Ascending aorta (tissue), 2 donors: Measurements from ENCODE around the gene PPP1R2B. TPM values are rescaled to one million over a fixed set of nuclear protein-coding genes. Genes with fewer than 3 reads are reported as not detected.
"Not testable (repeated sequence)": the region's sequence is repeated elsewhere in the genome, so short reads cannot be mapped to it uniquely, and the experiment has no call there.

Source experiments
- DNase-seq, 2 donors: peaks; one replicate each; pipeline ENCODE4 v3.0.0-alpha.2; 2019; ENCODE audit warnings: low spot score in 2 of 2
- H3K27ac ChIP-seq, 2 donors: fragments of 200-600 bp; sonication (generic); one replicate each; pipeline ENCODE4 v1.5.1; 2016 to 2017; ENCODE audit warnings: mild to moderate bottlenecking in 1 of 2
- H3K27me3 ChIP-seq: fragments of 200-600 bp; sonication (generic); one replicate; pipeline ENCODE4 v1.5.1; 2017
- H3K36me3 ChIP-seq, 2 donors: fragments of 200-600 bp; sonication (generic); one replicate each; pipeline ENCODE4 v1.5.1; 2016
- H3K4me1 ChIP-seq, 2 donors: fragments of 200-600 bp; sonication (generic); one replicate each; pipeline ENCODE4 v1.5.1; 2016 to 2017; ENCODE audit warnings: mild to moderate bottlenecking in 1 of 2
- H3K4me3 ChIP-seq, 2 donors: fragments of 200-600 bp; sonication (generic); one replicate each; pipeline ENCODE4 v1.5.1; 2016 to 2017; ENCODE audit warnings: mild to moderate bottlenecking in 1 of 2
- H3K9me3 ChIP-seq, 2 donors: fragments of 200-600 bp; sonication (generic); one replicate each; pipeline ENCODE4 v1.5.1; 2016
- intact Hi-C: fragments of 100-400 bp; cut with DNase I; formaldehyde crosslinking; loops from one replicate; pipeline ENCODE4 v1.15.1; 2023
- total RNA-seq: library from RNA; depleted of rRNA; stranded (reverse); fragments of >200 nt; gene quantifications from one replicate; pipeline ENCODE4 v1.1.0, GENCODE V29; 2016
- TF ChIP-seq, protein P1 (sequence below), 3 experiments: fragments of 200-600 bp in 2 of 3; fragments of 450-650 bp in 1 of 3; sonication (generic) in 2 of 3; IDR thresholded peaks; one replicate each; pipeline ENCODE4 v1.5.1; 2016 to 2019; ENCODE audit warnings: antibody characterized with exemption in 3 of 3, mild to moderate bottlenecking in 1 of 3, moderate library complexity in 1 of 3

Gene PPP1R2B
- total RNA-seq, 1 donor from 2014 or later, result not detected

DNA sequence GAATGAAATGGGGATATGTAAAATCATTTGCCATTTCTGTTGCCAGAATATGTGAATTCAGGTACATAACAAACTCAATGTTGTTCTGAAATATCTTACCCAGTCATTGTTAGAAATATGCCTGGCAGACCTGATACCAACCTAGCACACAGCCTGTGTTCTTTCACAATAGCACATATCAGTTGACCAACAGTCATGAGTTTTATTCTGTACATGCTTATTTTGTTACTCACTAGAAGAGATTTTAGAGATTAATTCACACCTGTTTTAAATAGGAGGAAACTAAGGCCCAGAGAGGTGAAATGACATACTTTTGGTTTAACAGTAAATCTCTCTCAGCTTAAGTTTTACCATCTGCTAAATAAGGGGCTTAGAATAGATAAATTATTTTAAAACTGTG, 8.4 kb upstream of the PPP1R2B start:
- no peak for DNase-seq
- Histone ChIP-seq H3K4me1 (no peaks in the 10 kb centered on the region), H3K4me3 (no peak overlapping the region), H3K9me3 (no peaks in the 10 kb centered on the region), H3K27me3 (no peaks in the 10 kb centered on the region), H3K27ac (no peak overlapping the region), H3K36me3 (no peaks in the 10 kb centered on the region)
- TF ChIP-seq, protein P1, sequence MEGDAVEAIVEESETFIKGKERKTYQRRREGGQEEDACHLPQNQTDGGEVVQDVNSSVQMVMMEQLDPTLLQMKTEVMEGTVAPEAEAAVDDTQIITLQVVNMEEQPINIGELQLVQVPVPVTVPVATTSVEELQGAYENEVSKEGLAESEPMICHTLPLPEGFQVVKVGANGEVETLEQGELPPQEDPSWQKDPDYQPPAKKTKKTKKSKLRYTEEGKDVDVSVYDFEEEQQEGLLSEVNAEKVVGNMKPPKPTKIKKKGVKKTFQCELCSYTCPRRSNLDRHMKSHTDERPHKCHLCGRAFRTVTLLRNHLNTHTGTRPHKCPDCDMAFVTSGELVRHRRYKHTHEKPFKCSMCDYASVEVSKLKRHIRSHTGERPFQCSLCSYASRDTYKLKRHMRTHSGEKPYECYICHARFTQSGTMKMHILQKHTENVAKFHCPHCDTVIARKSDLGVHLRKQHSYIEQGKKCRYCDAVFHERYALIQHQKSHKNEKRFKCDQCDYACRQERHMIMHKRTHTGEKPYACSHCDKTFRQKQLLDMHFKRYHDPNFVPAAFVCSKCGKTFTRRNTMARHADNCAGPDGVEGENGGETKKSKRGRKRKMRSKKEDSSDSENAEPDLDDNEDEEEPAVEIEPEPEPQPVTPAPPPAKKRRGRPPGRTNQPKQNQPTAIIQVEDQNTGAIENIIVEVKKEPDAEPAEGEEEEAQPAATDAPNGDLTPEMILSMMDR (IDR thresholded peaks at IDR 0.05), result no peak
- intact Hi-C loops, result no loop called here

DNA sequence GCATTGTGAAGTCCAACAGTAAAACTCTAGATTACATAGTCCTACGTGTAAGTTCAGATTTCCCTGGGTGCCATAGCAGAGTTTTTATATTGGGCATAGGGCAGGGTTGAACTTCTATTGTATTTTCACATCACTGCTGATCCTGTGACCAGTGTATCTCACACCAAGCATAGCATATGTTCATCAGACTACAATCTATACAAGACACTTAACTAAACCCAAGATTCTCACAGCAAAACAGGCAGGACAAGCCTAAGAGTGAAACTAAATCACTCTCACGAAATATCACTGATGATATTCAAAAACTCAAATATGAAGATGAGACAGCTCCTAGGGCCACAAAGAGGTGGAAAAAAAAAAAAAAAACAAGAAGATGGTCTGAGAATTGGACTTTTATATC, 3.2 kb upstream of the PPP1R2B start:
- H3K9me3 ChIP-seq, result peaks cover 0 to 5% of the 10 kb centered on the region in 2 donors
- no peaks in the 10 kb centered on the region for H3K27me3 ChIP-seq
- H3K36me3 ChIP-seq, result no peaks in the 10 kb centered on the region
- DNase-seq, result no peak
- H3K4me1 ChIP-seq, result no peaks in the 10 kb centered on the region
- intact Hi-C loops, result no loop called here
- H3K4me3 ChIP-seq, result no peak overlapping the region
- TF ChIP-seq, protein P1 (IDR thresholded peaks at IDR 0.05), result no peak
- H3K27ac ChIP-seq, result no peak overlapping the region

DNA sequence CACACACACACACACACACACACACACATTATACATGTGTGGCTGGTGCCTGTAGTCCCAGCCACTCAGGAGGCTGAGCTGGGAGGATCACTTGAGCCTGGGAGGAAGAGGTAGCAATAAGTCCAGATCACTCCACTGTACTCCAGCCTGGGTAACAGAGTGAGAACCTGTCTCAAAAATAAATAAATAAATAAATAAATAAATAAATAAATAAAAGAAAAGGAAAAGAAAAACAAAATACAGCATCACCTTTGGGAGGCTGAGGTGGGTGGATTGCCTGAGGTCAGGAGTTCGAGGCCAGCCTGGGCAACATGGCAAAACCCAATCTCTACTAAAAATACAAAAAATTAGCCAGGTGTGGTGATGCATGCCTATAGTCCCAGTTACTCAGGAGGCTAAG, 1.6 kb upstream of the PPP1R2B start:
- H3K27me3 ChIP-seq, H3K9me3 ChIP-seq, H3K27ac ChIP-seq, H3K4me1 ChIP-seq, H3K36me3 ChIP-seq, H3K4me3 ChIP-seq, DNase-seq, intact Hi-C loops: not testable (repeated sequence)

DNA sequence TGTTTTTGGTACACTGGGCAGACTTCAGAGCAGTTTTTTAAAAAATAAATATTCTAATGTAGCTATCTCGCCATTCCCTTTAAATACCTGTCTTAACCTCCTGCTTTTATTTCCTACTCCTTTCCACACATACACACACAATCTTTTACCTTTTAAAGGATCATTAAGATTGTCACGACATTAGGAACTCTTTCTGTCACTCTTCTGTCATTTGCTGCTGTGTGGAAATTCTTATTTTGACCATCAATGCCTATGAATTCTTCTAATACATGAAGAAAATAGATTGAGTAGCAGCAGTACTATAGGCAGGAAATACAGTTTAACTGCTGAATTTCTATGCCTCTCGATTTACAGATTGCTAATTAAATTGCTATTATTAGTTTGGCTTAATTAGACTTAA, 1.8 kb downstream of the PPP1R2B start:
- TF ChIP-seq, protein P1 (IDR thresholded peaks at IDR 0.05), result no peak
- no peaks in the 10 kb centered on the region for H3K27me3 ChIP-seq
- H3K9me3 ChIP-seq, result peaks cover 0 to 14% of the 10 kb centered on the region in 2 donors
- intact Hi-C loops, result no loop called here
- no peaks in the 10 kb centered on the region for H3K4me1 ChIP-seq
- no peak for DNase-seq
- H3K4me3 ChIP-seq, result no peak overlapping the region
- H3K36me3 ChIP-seq, result no peaks in the 10 kb centered on the region
- H3K27ac ChIP-seq, result no peak overlapping the region

DNA sequence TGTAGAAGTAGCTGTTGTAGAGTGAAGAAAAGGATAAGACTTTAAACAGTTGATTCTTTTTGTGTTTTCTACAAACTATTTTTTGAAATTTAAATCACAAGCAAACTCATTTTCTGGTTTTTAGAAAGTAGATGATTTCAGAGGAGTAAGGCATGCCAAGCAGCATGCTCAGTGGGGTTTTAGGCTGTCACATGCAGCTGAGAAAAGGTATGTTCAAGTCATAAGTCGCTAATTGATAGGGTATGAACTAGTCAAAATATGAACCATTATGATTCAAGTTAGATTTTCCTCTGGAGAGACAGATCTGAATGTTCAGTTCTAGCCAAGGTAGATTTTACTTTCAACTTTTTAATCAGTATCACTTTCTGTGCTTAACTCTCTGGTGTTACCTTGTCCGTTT, 3.0 kb downstream of the PPP1R2B start:
- DNase-seq, H3K4me1 ChIP-seq, H3K27ac ChIP-seq, H3K27me3 ChIP-seq, H3K4me3 ChIP-seq, H3K36me3 ChIP-seq, intact Hi-C loops: not testable (repeated sequence)
- peaks cover 0 to 14% of the 10 kb centered on the region in 2 donors for H3K9me3 ChIP-seq

DNA sequence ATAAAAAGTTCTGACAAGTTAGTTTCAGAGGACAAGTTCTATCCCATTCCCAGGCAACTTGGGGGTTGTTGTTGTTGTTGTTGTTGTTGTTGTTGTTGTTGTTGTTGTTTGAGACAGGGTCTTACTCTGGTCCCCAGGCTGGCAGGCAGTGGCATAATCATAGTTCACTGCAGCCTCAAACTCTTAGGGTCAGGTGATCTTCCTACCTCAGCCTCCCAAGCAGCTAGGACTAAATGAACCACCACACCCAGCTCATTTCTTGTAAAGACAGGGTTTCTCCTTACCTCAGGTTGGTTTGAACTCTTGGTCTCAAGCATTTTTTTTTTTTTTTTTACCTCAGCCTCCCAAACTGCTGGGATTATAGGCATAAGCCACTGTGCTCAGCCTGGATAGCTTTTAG, 15.3 kb downstream of the PPP1R2B start:
- no peaks in the 10 kb centered on the region for H3K9me3 ChIP-seq
- H3K27ac ChIP-seq, result no peak overlapping the region
- no peaks in the 10 kb centered on the region for H3K4me1 ChIP-seq
- DNase-seq, result no peak
- H3K36me3 ChIP-seq, result no peaks in the 10 kb centered on the region
- H3K4me3 ChIP-seq, result no peak overlapping the region
- TF ChIP-seq, protein P1 (IDR thresholded peaks at IDR 0.05), result no peak
- H3K27me3 ChIP-seq, result no peaks in the 10 kb centered on the region
- intact Hi-C loops, result no loop called here

DNA sequence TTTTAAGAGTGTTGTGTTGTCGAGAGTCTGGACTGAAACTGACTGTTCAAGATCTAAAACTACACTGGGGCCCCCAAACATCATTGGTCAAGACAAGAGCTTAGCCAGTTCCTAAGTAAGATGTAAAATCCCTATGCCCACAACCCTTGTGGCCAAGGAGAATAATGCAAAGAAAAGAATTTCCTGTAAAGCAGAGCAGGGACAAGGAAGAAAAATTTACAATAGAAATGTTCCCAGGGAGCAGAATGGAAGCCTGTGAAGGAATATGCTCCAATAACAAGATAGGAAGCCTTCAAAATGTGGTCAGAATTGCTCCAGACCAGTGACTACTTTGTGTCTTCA, 20.4 kb downstream of the PPP1R2B start:
- intact Hi-C loops, result no loop called here
- H3K36me3 ChIP-seq, result no peaks in the 10 kb centered on the region
- no peak for DNase-seq
- no peaks in the 10 kb centered on the region for H3K27me3 ChIP-seq
- TF ChIP-seq, protein P1 (IDR thresholded peaks at IDR 0.05), result no peak
- no peaks in the 10 kb centered on the region for H3K4me1 ChIP-seq
- peaks cover 0 to 5% of the 10 kb centered on the region in 2 donors for H3K9me3 ChIP-seq
- no peak overlapping the region for H3K4me3 ChIP-seq
- no peak overlapping the region for H3K27ac ChIP-seq
